Chondrocyte (in vitro differentiated cells): ENCODE data around the gene HARBI1. TPM values are rescaled to one million over a fixed set of nuclear protein-coding genes. Genes with fewer than 3 reads are reported as not detected.

Experiments
- DNase-seq: peaks from one replicate; pipeline ENCODE4 v3.0.0; 2021; ENCODE audit warnings: mixed read lengths, low spot score
- H3K27ac Mint-ChIP-seq: one replicate; pipeline ENCODE4 v1.8.0; 2021; ENCODE audit warnings: mild to moderate bottlenecking, moderate library complexity, mixed read lengths; ENCODE audit not compliant: unreplicated experiment
- H3K27me3 Mint-ChIP-seq: 2 replicates; pipeline ENCODE4 v1.8.0; 2021; ENCODE audit warnings: low read depth, mixed read lengths
- H3K36me3 Mint-ChIP-seq: 2 replicates; pipeline ENCODE4 v1.8.0; 2021; ENCODE audit warnings: low read depth, mixed read lengths
- H3K4me1 Mint-ChIP-seq: 2 replicates; pipeline ENCODE4 v1.8.0; 2021; ENCODE audit warnings: low read depth, mild to moderate bottlenecking, mixed read lengths
- H3K4me3 Mint-ChIP-seq: one replicate; pipeline ENCODE4 v1.8.0; 2021; ENCODE audit warnings: mild to moderate bottlenecking, moderate library complexity, mixed read lengths; ENCODE audit not compliant: unreplicated experiment
- H3K9me3 Mint-ChIP-seq: 2 replicates; pipeline ENCODE4 v1.8.0; 2021; ENCODE audit warnings: low read depth, mixed read lengths
- total RNA-seq: library from RNA; stranded (reverse); gene quantifications from 3 replicates; pipeline ENCODE4 v1.2.1, GENCODE V29; 2021
- TF ChIP-seq, protein P1 (sequence below): fragments of 200-600 bp; sonication (generic); IDR thresholded peaks from 2 replicates; pipeline ENCODE4 v1.5.0; 2021; ENCODE audit warnings: antibody characterized with exemption, mild to moderate bottlenecking, moderate library complexity

Gene HARBI1
- total RNA-seq, 1 donor from 2014 or later: 7.3 TPM

DNA sequence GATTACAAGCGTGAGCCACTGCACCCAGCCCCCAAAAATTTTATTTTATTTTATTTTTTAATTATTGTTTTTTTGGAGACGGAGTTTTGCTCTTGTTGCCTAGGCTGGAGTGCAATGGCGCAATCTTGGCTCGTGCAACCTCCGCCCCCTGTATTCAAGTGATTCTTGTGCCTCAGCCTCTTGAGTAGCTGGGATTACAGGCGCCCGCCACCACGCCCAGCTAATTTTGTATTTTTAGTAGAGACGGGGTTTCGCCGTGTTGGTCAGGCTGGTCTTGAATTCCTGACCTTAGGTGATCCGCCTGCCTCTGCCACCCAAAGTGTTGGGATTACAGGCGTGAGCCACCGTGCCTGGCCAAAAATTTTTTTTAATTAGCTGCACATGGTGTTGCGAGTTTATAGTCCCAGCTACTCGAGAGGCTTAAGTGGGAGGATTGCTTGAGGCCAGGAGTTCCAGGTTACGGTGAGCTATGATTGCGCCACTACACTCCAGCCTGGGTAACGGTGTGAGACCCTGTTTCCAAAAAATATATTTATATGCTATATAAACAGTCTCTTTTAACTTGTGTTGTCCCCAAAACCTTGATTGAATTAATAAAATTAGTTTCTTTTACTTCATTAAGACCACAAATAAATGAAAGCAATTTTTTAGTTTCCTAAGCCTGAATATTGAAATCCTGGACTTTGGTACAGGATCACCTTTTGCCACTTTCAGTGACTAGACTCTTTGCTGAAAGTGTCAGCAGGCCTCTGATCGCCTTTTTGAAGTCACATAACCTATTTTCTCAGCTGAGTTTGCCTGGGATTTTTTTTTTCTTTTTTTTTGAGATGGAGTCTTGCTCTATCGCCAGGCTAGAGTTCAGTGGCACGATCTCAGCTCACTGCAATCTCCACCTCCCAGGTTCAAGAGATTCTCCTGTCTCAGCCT, 16.5 kb upstream of the HARBI1 start:
- peaks cover 9% of the 10 kb centered on the region for H3K36me3 Mint-ChIP-seq

DNA sequence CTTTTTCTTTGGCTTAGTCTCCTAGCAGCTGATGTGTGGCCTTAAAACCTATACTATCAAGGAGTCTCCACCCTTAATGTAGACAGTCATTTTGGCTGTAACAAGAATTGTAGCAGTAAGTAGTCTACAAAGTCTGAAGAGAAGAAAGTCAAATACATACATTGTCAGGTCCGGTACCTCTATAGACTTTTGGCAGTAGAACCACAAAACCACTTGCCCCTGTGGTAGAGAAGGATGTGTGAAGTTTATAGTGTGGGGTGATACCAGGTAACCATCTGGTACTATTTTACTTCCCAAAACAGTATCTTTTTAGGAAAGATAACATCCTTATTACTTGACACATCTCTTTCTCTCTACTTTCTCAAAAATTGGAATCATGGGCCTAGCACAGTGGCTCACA, 15.5 kb upstream of the HARBI1 start:
- Mint-ChIP-seq H3K27me3 (no peaks in the 10 kb centered on the region), H3K27ac (no peak overlapping the region), H3K4me3 (no peak overlapping the region), H3K36me3 (peaks cover 7% of the 10 kb centered on the region), H3K4me1 (no peaks in the 10 kb centered on the region), H3K9me3 (no peaks in the 10 kb centered on the region)
- no peak for DNase-seq
- TF ChIP-seq, protein P1, sequence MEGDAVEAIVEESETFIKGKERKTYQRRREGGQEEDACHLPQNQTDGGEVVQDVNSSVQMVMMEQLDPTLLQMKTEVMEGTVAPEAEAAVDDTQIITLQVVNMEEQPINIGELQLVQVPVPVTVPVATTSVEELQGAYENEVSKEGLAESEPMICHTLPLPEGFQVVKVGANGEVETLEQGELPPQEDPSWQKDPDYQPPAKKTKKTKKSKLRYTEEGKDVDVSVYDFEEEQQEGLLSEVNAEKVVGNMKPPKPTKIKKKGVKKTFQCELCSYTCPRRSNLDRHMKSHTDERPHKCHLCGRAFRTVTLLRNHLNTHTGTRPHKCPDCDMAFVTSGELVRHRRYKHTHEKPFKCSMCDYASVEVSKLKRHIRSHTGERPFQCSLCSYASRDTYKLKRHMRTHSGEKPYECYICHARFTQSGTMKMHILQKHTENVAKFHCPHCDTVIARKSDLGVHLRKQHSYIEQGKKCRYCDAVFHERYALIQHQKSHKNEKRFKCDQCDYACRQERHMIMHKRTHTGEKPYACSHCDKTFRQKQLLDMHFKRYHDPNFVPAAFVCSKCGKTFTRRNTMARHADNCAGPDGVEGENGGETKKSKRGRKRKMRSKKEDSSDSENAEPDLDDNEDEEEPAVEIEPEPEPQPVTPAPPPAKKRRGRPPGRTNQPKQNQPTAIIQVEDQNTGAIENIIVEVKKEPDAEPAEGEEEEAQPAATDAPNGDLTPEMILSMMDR: no peak

More for the DNA sequence above, 16.5 kb upstream of the HARBI1 start:
- Mint-ChIP-seq H3K27me3 (no peaks in the 10 kb centered on the region), H3K4me1 (no peaks in the 10 kb centered on the region), H3K27ac (no peak overlapping the region), H3K4me3 (no peak overlapping the region), H3K9me3 (no peaks in the 10 kb centered on the region)
- no peak for DNase-seq
- TF ChIP-seq, protein P1: no peak

DNA sequence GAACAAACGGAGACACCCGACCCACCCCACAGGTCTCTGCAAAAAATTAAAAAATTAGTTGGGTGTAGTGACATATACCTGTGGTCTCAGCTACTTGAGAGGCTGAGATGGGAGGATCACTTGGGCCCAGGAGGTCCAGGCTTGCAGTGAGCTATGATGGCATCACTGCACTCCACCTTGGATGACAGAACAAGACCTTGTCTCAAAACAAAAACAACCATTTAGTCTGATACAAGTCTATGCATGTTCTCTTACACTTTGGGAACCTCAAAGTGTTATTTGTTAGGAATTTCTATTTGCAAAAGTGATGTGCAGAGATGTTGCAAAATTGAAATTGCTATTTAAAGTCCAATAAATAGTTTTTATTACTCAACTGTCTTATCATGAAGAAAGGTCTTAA, 14.6 kb upstream of the HARBI1 start:
- no peaks in the 10 kb centered on the region for H3K4me1 Mint-ChIP-seq
- TF ChIP-seq, protein P1: no peak
- H3K9me3 Mint-ChIP-seq: no peaks in the 10 kb centered on the region
- DNase-seq: no peak
- no peak overlapping the region for H3K4me3 Mint-ChIP-seq
- H3K36me3 Mint-ChIP-seq: peaks cover 7% of the 10 kb centered on the region
- no peaks in the 10 kb centered on the region for H3K27me3 Mint-ChIP-seq
- no peak overlapping the region for H3K27ac Mint-ChIP-seq

DNA sequence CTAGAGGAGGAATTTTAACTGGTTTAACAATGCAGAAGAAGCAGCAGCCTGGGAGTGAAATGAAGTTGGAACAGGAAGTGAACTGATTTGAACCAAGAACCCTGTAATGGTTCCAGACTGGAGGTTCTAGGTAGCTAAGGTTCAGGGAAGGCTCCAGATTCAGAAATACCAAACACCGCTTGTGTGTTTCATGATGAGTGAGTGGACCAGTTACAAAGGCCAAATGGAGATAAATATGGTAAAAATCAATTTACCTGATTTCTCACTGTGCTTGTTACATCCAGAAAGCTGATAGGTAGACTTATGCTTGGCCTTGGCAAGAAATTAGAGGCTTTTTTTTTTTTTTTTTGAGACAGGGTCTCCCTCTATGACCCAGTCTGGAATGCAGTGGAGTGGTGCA, 13.2 kb upstream of the HARBI1 start:
- no peaks in the 10 kb centered on the region for H3K9me3 Mint-ChIP-seq
- peaks cover 13% of the 10 kb centered on the region for H3K36me3 Mint-ChIP-seq
- no peak overlapping the region for H3K27ac Mint-ChIP-seq
- TF ChIP-seq, protein P1: no peak
- H3K4me3 Mint-ChIP-seq: no peak overlapping the region
- no peaks in the 10 kb centered on the region for H3K27me3 Mint-ChIP-seq
- no peak for DNase-seq
- no peaks in the 10 kb centered on the region for H3K4me1 Mint-ChIP-seq

DNA sequence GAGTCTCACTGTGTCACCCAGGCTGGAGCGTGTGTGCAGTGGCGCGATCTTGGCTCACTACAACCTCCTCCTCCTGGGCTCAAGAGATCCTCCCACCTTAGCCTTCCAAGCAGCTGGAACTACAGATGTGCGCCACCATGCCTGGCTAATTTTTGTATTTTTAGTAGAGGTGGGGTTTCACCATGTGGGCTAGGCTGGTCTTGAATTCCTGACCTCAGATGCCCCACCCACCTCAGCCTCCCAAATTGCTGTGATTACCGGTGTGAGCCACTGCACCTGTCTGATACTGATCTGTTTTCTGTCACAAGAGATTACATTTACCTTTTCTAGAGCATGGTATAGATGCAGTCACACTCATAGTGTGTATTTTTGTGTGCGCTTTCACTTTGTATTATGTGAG, 11.9 kb upstream of the HARBI1 start:
- TF ChIP-seq, protein P1: no peak
- Mint-ChIP-seq H3K4me3 (no peak overlapping the region), H3K36me3 (peaks cover 15% of the 10 kb centered on the region)

More for the DNA sequence above, 11.9 kb upstream of the HARBI1 start:
- no peak for DNase-seq
- no peaks in the 10 kb centered on the region for H3K4me1 Mint-ChIP-seq
- H3K27me3 Mint-ChIP-seq: no peaks in the 10 kb centered on the region
- no peaks in the 10 kb centered on the region for H3K9me3 Mint-ChIP-seq
- H3K27ac Mint-ChIP-seq: no peak overlapping the region
